HUES48 (cell line): ENCODE results near the gene MYH10.
"Not testable (repeated sequence)": the region's sequence is repeated elsewhere in the genome, so short reads cannot be mapped to it uniquely, and the experiment has no call there.

Experiments used
- H3K27ac ChIP-seq: one replicate; pipeline ENCODE4 v1.7.0; 2013; ENCODE audit warnings: low read depth, low read length, inconsistent platforms
- H3K27me3 ChIP-seq: 2 replicates; pipeline ENCODE4 v1.6.1; 2013; ENCODE audit warnings: mild to moderate bottlenecking, low read length; ENCODE audit not compliant: control insufficient read depth, insufficient read depth
- H3K36me3 ChIP-seq: 2 replicates; pipeline ENCODE4 v1.6.1; 2013; ENCODE audit warnings: low read length; ENCODE audit not compliant: control insufficient read depth, insufficient read depth
- H3K4me1 ChIP-seq: 2 replicates; pipeline ENCODE4 v1.6.1; 2013; ENCODE audit warnings: mild to moderate bottlenecking, low read length; ENCODE audit not compliant: control insufficient read depth, insufficient read depth
- H3K4me3 ChIP-seq: 2 replicates; pipeline ENCODE4 v1.5.1; 2013; ENCODE audit warnings: mild to moderate bottlenecking, low read depth, low read length
- H3K9ac ChIP-seq: 2 replicates; pipeline ENCODE4 v1.6.1; 2013; ENCODE audit warnings: mild to moderate bottlenecking, low read depth, low read length, moderate library complexity
- H3K9me3 ChIP-seq: 2 replicates; pipeline ENCODE4 v1.6.1; 2013; ENCODE audit warnings: low read length; ENCODE audit not compliant: control insufficient read depth, insufficient read depth

MYH10 gene

DNA sequence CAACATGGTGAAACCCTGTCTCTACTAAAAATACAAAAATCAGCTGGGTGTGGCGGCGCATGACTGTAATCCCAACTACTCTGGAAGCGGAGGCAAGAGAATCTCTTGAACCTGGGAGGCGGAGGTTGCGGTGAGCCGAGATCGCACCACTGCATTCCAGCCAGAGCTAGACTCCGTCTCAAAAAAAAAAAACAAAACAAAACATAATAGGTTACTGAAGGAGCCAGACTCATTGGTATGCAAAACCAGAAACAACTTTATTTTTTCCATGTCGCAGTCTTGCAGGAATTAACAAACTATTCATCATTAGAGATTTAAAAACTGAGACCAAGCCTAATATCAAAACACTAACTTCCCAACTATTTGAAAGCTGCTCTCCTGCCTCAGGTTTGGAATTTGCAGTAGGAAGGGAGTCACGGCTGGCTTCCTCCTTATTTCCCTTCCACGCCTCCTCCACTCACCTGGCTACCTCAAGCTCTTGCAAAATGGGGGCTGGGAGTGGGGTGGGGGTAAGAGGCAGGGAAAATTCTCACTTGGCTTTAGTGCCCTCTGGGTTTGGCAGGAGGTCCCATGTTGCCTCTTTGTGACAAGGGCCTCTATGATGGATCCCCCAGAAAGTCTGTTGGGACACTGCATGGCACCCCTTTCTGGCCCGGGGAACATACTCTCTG lies 34.1 kb upstream of the MYH10 start:
- Histone ChIP-seq H3K9me3 (no peaks in the 10 kb centered on the region), H3K36me3 (no peaks in the 10 kb centered on the region), H3K4me1 (no peaks in the 10 kb centered on the region), H3K27me3 (no peaks in the 10 kb centered on the region), H3K27ac (no peak overlapping the region), H3K4me3 (no peak overlapping the region), H3K9ac (no peak overlapping the region)

DNA sequence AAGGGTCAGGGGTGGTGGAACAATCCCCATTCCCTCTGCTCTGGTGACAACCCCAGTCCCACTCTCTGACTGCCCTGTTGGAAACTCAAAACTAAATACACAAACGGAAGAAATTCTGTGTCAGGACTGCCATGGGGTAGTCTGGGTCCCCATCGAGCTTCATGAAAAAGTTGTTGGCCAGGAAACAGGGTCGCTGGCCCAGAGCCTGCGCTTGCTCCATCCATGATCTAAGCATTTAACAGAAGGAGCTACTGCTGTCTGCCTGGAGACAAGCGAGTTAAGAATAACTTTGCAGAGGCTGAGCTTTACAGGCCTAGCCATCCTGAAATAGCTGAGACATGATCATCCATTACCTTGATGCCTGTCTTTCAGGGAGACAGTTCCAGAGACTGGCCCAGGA lies 32.4 kb upstream of the MYH10 start:
- Histone ChIP-seq H3K4me3 (no peak overlapping the region), H3K27me3 (no peaks in the 10 kb centered on the region), H3K4me1 (no peaks in the 10 kb centered on the region), H3K27ac (no peak overlapping the region), H3K36me3 (no peaks in the 10 kb centered on the region), H3K9ac (no peak overlapping the region), H3K9me3 (no peaks in the 10 kb centered on the region)

GRCh38 chr17:8662076-8662831 lies 31.7 kb upstream of the MYH10 start:
- Histone ChIP-seq H3K36me3 (no peaks in the 10 kb centered on the region), H3K9me3 (no peaks in the 10 kb centered on the region)

GRCh38 chr17:8660709-8661108 lies 30.2 kb upstream of the MYH10 start:
- not testable (repeated sequence) for H3K27me3 ChIP-seq, H3K9ac ChIP-seq, H3K4me3 ChIP-seq, H3K36me3 ChIP-seq, H3K4me1 ChIP-seq, H3K9me3 ChIP-seq, H3K27ac ChIP-seq

More at GRCh38 chr17:8662076-8662831, 31.7 kb upstream of the MYH10 start:
- Histone ChIP-seq H3K27ac (no peak overlapping the region), H3K27me3 (no peaks in the 10 kb centered on the region), H3K9ac (no peak overlapping the region), H3K4me3 (no peak overlapping the region), H3K4me1 (no peaks in the 10 kb centered on the region)

DNA sequence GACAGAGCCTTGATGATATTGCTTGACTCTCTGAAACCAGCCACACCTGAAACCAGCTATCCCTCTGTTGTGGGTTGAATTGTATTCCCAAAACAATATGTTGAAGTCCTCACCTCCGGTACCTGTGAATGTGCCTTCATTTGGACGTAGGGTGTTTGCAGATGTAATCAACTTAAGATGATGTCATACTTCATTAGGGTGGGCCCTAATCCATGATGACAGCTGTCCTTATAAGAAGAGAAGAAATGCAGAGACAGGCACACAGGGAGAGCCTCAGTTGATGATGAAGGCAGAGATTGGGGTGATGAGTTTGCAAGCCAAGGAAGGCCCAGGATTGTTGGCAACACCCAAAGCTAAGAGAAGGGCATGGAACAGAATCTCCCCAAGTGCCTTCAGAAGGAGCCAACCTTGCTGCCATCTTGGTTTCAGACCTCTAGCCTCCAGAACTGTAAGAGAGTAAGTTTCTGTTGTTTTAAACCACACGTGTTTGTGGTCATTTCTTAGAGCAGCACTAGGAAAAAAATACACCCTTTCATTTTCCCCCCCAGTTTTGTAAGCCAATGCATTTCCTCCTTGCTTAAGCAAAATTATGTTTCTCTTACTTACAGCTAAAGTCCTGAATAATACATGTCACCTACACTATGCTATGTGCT lies 29.4 kb upstream of the MYH10 start:
- H3K9me3 ChIP-seq = no peaks in the 10 kb centered on the region
- no peak overlapping the region for H3K27ac ChIP-seq
- no peaks in the 10 kb centered on the region for H3K36me3 ChIP-seq
- H3K4me3 ChIP-seq = no peak overlapping the region
- H3K9ac ChIP-seq = no peak overlapping the region
- H3K4me1 ChIP-seq = no peaks in the 10 kb centered on the region
- no peaks in the 10 kb centered on the region for H3K27me3 ChIP-seq

DNA sequence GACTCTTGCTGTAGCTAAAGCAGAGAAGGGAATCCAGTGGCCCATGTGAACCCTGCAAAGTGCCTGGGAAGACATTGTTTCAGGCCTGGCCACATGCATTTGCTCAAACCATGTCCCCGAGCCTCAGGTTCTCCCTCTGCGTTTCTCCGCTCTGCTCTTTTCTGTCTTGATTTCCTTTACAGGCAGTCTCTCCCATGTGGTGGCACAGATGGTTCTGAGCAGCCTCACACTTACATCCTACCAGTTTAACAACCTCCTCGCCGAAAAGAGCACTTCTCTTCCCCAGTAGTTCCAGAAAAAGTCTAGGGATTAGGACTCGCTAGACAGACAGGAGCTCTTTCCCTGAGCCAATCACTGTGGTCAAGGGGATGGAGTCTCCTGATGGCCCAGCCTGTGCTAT lies 28.3 kb upstream of the MYH10 start:
- H3K4me1 ChIP-seq = no peaks in the 10 kb centered on the region
- H3K36me3 ChIP-seq = no peaks in the 10 kb centered on the region
- H3K27me3 ChIP-seq = no peaks in the 10 kb centered on the region
- no peak overlapping the region for H3K9ac ChIP-seq
- H3K27ac ChIP-seq = no peak overlapping the region
- no peaks in the 10 kb centered on the region for H3K9me3 ChIP-seq
- no peak overlapping the region for H3K4me3 ChIP-seq

GRCh38 chr17:8656693-8657092 lies 26.2 kb upstream of the MYH10 start:
- Histone ChIP-seq H3K9me3 (no peaks in the 10 kb centered on the region), H3K36me3 (no peaks in the 10 kb centered on the region), H3K9ac (no peak overlapping the region), H3K27me3 (no peaks in the 10 kb centered on the region), H3K27ac (no peak overlapping the region), H3K4me3 (no peak overlapping the region), H3K4me1 (no peaks in the 10 kb centered on the region)

GRCh38 chr17:8654822-8655221 lies 24.3 kb upstream of the MYH10 start:
- Histone ChIP-seq H3K36me3 (no peaks in the 10 kb centered on the region), H3K27ac (no peak overlapping the region), H3K4me1 (no peaks in the 10 kb centered on the region), H3K9me3 (no peaks in the 10 kb centered on the region), H3K27me3 (no peaks in the 10 kb centered on the region), H3K9ac (no peak overlapping the region), H3K4me3 (no peak overlapping the region)

DNA sequence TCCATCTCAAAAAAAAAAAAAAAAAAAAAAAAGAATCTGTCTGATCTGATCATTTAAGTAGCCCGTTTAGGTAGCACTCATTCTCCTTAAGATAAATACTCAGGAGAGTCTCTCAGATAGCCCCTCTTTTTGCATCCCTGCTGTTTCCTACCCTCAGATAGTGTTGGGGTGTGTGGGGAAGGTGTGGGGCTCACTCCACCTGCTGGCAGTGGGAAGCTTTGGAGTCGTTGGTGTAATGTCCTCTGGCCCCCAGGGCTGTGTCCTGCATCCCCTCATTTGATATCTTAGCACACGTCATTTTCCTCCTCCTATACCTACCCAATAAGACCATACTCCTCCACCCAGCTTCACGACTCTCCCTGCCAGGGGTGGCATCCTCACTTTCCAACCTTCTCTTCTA lies 20.5 kb upstream of the MYH10 start:
- no peaks in the 10 kb centered on the region for H3K4me1 ChIP-seq
- no peaks in the 10 kb centered on the region for H3K36me3 ChIP-seq
- no peaks in the 10 kb centered on the region for H3K27me3 ChIP-seq
- H3K9me3 ChIP-seq = no peaks in the 10 kb centered on the region
- no peak overlapping the region for H3K9ac ChIP-seq
- no peak overlapping the region for H3K4me3 ChIP-seq
- no peak overlapping the region for H3K27ac ChIP-seq

- H3K4me1 ChIP-seq = no peaks in the 10 kb centered on the region
- H3K4me3 ChIP-seq = no peak overlapping the region
- no peaks in the 10 kb centered on the region for H3K36me3 ChIP-seq
- H3K9me3 ChIP-seq = no peaks in the 10 kb centered on the region
- no peaks in the 10 kb centered on the region for H3K27me3 ChIP-seq
- no peak overlapping the region for H3K27ac ChIP-seq
- H3K9ac ChIP-seq = no peak overlapping the region
Observed at GRCh38 chr17:8650119-8650499, 19.6 kb upstream of the MYH10 start.
